Activated gamma-delta T cell treated with Interleukin-2 at 50 U/mL for 16 hours (primary cell): ENCODE measurements around the gene DGCR2.
"Not testable (repeated sequence)": the region's sequence is repeated elsewhere in the genome, so short reads cannot be mapped to it uniquely, and the experiment has no call there.

Experiments
- DNase-seq: peaks from one replicate; pipeline ENCODE4 v3.0.0-alpha.2; 2020

The DGCR2 gene

DNA sequence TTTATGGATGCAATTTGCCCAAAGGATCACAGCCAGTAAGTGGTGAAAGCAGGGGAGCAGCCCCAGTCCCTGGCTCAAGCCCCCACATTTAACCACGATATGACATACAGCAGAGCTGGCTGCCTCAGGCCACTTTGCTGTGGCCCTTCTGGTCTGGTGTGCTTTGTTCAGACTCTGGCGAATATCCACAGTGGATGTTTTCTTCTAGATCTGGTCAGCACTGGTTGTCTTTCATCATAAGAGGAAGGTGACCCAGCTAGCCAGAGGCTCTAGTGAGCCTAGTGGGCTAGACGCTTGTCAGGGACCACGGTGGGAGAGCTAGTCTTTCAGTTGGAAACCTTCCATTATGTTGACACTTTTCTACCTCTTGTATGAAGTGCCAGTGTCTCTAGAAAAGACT lies 42.5 kb downstream of the DGCR2 start:
- no peak for DNase-seq

DNA sequence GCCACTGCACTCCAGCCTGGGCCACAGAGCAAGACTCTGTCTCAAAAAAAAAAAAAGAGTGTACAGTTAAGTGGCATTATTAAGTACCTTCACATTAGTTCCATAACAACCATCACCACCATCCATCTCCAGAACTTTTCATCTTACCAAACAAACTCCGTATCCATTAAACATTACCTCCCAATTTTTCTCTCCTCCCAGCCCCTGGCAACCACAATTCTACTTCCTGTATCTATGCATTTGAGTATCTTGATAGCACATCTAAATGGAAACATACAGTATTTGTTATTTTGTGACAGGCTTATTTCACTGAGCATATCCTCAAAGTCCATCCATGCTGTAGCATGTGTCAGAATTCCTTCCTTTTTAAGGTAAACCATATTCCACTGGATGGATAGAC lies 46.8 kb downstream of the DGCR2 start:
- no peak for DNase-seq

DNA sequence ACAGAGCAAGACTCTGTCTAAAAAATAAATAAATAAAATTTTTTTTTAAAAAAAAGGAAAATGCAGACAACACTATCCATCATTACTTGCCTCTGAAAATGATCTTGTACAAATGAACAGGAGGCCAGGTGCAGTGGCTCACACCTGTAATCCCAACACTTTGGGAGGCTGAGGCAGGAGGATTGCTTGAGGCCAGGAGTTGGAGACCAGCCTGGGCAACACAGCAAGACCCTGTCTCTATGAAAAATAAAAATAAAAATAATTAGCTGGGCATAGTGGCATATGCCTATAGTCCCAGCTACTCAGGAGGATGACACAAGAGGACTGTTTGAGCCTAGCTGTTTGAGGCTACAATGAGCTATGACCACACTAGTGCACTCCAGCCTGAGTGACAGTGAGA lies 49.4 kb downstream of the DGCR2 start:
- DNase-seq = not testable (repeated sequence)

GRCh38 chr22:19070397-19071169 lies 51.6 kb downstream of the DGCR2 start:
- no peak for DNase-seq

GRCh38 chr22:19069451-19069850 lies 52.8 kb downstream of the DGCR2 start:
- no peak for DNase-seq

DNA sequence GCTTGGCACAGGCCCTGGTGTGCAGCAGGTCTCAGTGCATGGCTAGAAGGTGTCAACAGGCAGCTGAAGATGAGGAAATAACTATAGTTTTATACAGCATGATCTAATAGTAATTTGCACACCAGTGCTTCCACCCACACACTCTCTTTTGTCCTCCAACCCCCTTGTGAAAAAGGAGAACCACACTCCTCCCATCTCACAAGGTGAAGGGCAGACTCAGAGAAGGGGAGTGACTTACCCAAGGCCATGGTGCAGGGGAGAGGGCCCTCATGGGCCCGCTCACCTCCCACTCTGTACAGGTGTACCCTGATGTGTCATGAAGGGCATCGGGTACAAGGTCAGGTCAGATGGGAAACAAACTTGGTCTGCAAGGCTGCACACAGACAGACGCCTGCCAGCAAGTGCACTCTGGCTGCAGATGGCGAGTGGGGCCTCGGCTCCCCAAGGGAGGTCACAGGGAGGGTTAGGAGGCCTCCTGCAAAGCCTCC lies 53.4 kb downstream of the DGCR2 start:
- no peak for DNase-seq

GRCh38 chr22:19067696-19068348 lies 54.4 kb downstream of the DGCR2 start:
- DNase-seq = no peak

- DNase-seq = no peak
Measured at GRCh38 chr22:19066531-19067271, 55.5 kb downstream of the DGCR2 start.

DNA sequence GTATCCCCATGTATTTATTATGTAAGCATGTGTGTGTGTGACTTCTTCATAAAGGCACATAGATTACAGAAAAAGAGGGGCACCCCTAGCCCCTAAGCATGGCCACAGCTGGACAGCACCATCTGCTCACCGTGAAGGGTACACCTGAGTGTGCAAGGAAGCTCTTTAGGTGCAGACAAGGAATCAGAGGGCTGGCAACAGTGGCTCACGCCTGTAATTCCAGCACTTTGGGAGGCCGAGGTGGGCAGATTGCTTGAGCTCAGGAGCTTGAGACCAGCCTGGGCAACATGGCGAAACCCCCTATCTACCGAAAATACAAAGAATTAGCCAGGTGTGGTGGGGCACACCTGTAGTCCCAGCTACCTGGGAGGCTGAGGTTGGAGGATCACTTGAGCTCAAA lies 56.3 kb downstream of the DGCR2 start:
- no peak for DNase-seq

DNA sequence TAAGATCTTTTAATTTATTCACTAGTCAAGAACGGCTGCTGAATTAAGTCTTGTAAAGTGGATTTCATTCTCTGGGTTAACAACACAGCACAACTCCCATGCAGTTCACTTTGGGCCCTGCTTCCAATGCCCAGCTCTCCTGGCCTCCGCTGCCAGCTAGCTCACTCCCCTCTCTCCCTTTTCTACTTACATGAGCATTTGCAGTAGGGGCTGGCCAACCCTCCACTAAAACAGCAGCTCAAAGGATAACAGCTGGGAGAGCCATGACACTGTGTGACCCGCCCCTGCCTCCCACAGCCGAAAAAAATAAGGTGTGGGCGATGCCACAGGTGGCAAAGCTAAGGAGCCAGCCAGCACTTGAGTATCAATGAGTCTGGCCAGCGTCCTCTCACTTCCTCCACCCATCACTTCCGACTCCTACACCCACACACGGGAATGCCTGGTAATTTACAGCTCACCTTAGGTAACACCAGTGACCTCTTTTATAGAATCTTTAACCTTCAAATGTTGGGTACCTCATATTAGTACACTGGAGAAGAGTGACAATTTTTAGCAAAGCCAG lies 56.8 kb downstream of the DGCR2 start:
- no peak for DNase-seq

- no peak for DNase-seq
Measured at GRCh38 chr22:19064354-19065054, 57.7 kb downstream of the DGCR2 start.

DNA sequence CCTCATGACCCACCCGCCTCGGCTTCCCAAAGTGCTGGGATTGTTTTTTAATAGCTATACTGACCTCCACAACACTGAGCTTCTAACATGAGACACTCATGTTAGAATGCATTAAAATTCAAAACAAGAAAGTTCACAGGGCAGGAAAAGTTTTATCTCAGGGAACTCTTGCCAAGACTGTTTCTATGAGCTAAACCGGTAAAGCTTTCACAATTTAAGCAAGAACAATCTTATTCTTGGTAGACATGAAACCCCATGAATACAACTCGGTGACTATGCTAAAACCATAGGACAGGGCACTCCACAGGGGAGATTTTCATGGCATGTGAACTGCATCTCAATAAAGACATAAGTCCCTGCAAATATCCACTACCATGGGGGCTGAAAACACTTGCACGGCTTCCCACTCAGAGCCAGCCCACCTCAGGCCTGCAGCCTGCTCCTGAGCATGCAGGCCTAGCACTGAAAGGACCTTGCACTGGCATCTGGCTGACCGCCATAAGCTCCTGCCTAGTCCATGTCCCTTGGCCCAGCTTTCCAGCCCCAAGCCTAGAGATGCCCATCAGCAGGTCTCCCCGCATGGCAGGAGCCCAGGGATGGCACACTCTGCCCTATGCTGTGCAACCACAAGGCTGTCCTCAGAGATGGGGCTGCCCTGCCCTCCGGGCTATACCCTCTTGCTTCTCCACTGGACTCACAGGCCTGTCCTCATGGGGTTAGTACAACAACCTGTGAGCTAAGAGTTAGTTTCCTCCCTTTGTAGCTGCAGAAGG lies 58.4 kb downstream of the DGCR2 start:
- DNase-seq = no peak

DNA sequence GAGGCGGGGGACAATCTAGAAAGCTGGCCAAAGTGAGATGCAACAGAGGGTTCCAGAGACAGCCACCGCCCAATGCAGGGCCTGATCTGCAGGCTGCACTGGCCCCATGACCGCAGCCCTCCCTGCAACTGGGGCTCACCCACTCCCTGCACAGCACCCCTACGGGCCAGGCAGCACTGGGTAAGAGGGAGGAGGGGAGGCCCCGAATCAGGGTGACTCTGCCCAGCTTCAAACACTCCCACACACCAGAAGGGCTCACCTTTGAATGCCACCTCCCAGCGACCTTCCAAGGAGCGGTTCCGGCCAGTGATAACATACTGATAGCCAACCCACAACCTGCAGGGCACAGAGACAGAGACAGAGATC lies 59.3 kb downstream of the DGCR2 start:
- no peak for DNase-seq

DNA sequence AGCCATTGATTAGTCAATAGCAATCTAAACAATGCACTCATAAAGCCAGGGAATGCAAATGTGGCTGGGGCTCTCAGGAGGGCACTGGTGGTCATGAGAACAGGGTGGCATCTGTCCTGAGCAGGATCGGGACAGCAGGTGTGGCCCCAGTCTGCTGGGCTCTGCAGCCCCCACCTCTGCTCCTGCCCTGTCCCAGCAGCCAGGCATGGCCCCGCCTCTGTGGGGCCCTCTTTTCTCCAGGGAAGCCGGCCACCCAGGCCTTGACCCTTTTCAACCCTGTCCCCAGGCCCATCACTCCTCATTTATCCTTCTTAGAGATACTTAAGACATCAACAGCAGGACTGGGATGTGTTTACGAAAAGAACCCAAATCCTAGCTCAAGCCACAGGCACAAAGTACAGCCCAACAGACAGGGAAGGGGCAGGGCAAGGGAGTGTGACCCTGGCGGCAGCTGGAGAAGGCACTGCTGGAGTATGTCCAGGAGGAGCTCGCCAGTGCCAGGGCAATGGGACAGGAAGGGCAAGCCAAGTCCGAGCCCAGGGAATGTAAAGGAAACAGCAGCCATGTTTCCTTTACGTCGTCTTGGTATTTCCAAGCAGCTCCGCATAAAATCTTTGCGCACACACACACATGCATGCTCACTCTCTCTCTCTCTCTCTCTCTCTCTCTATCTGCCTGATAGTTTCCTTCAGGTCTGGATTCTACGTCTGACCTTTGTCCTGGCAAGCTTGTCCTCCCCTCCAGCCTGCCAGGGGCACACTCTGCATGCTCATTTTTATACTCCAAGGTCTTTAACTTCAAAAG lies 59.9 kb downstream of the DGCR2 start:
- DNase-seq = no peak

DNA sequence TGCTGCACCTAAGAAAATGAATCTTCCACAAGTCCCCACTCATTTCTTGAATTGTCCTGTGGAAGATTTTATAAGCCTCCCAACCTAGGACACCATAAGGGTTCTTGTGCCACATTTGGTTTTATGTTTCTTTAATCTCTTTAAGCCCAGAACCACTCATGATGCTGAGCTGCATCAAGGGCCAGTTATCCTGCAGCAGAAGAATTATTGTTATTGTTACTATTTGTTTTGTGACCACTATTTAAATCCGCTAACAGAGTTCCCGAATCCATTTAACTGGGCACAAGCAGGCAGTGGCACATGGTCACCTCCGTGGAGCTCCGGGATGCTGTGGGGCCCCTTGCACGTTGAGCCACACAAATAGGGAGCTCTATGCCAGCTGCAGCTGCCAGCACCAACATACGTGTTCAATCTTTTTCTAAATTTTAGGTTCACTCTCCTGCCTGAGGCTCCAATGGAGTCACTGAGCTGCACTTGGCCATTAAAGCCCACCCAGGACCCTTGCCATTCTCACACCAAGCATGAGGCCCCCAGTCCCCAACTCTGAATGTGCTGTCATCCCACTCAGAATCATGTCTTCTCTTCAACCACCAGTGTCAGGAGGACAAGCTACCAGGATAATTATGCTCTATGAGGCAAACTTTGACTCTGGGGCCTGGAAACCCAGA lies 60.6 kb downstream of the DGCR2 start:
- no peak for DNase-seq

DNA sequence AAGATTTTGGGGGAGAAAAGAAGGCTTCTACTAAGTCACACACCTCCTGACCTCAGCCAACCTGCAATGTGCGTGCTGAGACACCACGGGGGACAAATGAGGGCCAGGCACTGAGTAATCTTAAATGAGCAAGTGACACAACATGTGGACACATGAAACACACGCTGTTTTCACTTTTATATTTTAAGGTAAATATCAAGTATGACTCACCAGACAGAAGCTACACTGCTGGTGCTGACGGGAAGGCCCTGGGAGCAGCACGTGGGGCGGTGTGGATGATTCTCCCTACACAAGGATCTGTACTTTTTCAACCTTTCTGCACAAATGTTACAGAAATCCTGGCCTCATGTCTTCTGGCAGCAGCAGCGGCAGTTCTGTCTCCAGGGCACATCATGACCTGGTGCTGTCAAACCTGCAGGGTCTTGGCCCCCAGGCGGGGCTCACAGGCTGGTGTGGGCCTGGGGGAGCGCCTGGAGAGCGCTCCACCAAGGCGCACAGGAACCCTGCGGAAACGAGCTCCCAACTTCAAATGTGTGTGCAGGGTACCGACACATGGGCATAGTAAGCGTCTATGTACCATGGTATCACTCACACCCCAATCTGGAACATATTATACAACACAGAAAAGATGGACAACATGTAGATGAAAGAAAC lies 61.7 kb downstream of the DGCR2 start:
- no peak for DNase-seq

DNA sequence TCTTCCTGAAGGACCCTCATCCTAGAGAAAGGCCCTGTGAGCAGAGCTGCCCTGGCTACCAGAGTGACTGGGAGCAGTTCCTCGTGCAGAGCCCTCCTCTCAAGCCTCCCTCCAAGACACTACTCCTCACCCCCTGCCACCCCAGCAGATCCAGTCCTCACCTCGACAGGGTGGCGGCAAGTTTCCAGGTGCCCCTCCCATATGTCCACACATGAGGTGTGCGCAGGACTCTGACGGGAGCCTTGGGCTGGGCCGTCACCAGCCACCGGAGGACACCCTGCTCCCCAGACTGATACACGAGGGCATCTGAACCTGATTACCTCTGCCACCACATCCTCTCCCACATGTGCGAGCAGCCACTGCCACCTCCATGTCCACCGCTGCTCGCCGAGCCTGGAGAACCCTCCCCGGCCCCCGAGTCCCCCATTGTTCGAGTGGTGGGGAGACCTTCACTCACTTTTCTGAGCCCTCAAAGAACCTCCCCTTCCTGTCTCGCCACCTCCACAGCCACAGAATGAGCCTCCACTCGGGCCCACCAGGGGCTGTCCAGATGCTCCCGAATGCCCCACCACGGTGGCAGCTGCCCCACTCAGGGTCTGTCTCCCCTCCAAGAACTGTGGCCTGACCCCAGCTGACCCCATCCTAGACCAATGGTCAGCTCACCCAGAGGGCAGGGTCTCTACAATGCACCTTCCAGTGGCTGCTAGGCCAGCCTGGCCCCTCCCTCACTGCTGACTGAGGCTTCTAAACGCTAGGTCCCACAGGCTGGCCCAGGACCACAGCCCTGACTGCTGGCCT lies 62.5 kb downstream of the DGCR2 start:
- no peak for DNase-seq

- no peak for DNase-seq
Measured at GRCh38 chr22:19058713-19059451, 63.3 kb downstream of the DGCR2 start.
